MM.1S (cell line): ENCODE results near the gene MCRIP1.

Experiments used
- CTCF ChIP-seq: fragments of 300-600 bp; sonication (generic); IDR thresholded peaks from 2 replicates; pipeline ENCODE4 v1.5.1; 2016; ENCODE audit warnings: antibody characterized with exemption, low read length, mixed read lengths
- EZH2 ChIP-seq: fragments of 300-600 bp; sonication (generic); optimal IDR thresholded peaks from 2 replicates; pipeline ENCODE3; 2017; ENCODE audit warnings: low read depth, mild to moderate bottlenecking, antibody characterized with exemption, low read length, mixed read lengths

- TF ChIP-seq CTCF = no peak
- no peak for TF ChIP-seq EZH2
Measured at GRCh38 chr17:81802856-81803643, 30.0 kb downstream of the MCRIP1 start.
